GM18507 (cell line): ENCODE results near the gene SORBS1.

ENCODE experiments used
- DNase-seq: peaks from one replicate; pipeline ENCODE4 v3.0.0; 2011; ENCODE audit warnings: low read depth; ENCODE audit not compliant: insufficient read length; ENCODE audit errors: extremely low spot score
- FAIRE-seq: peaks from 2 replicates; lab custom pipeline; 2011; peaks lifted over from hg19 to GRCh38; lab: Jason Lieb, UNC

The SORBS1 gene

GRCh38 chr10:95346715-95347401 is 214.3 kb downstream of the SORBS1 start:
- no peak for DNase-seq

GRCh38 chr10:95343573-95343972 is 217.6 kb downstream of the SORBS1 start:
- DNase-seq, result no peak
- no peak for FAIRE-seq

More at GRCh38 chr10:95346715-95347401, 214.3 kb downstream of the SORBS1 start:
- FAIRE-seq, result no peak

- no peak for DNase-seq
- no peak for FAIRE-seq
These were observed 219.4 kb downstream of the SORBS1 start for GRCh38 chr10:95341716-95342130.

GRCh38 chr10:95339863-95340262 is 221.3 kb downstream of the SORBS1 start:
- FAIRE-seq (no peak), DNase-seq (no peak)

- DNase-seq, result no peak
- no peak for FAIRE-seq
These were observed 223.6 kb downstream of the SORBS1 start for GRCh38 chr10:95337423-95338160.

- no peak for FAIRE-seq
- DNase-seq, result no peak
These were observed 224.5 kb downstream of the SORBS1 start for GRCh38 chr10:95336702-95337101.

- no peak for DNase-seq
- FAIRE-seq, result no peak
These were observed 225.1 kb downstream of the SORBS1 start for GRCh38 chr10:95335933-95336699.

GRCh38 chr10:95334805-95335144 is 226.4 kb downstream of the SORBS1 start:
- FAIRE-seq, result no peak

GRCh38 chr10:95333997-95334804 is 227.0 kb downstream of the SORBS1 start:
- FAIRE-seq (no peak), DNase-seq (no peak)

More at GRCh38 chr10:95334805-95335144, 226.4 kb downstream of the SORBS1 start:
- DNase-seq, result no peak

- no peak for DNase-seq
- FAIRE-seq, result no peak
These were observed 228.4 kb downstream of the SORBS1 start for GRCh38 chr10:95332666-95333249.

- no peak for FAIRE-seq
- no peak for DNase-seq
These were observed 229.5 kb downstream of the SORBS1 start for GRCh38 chr10:95331596-95332130.

- FAIRE-seq, result no peak
- no peak for DNase-seq
These were observed 230.2 kb downstream of the SORBS1 start for GRCh38 chr10:95330966-95331453.

GRCh38 chr10:95329296-95329695 is 231.9 kb downstream of the SORBS1 start:
- FAIRE-seq, result no peak
- DNase-seq, result no peak

- DNase-seq (no peak), FAIRE-seq (no peak)
These were observed 233.2 kb downstream of the SORBS1 start for GRCh38 chr10:95328013-95328412.

- FAIRE-seq (no peak), DNase-seq (no peak)
These were observed 233.8 kb downstream of the SORBS1 start for GRCh38 chr10:95327367-95327766.

GRCh38 chr10:95326396-95326795 is 234.8 kb downstream of the SORBS1 start:
- FAIRE-seq, result no peak

GRCh38 chr10:95325863-95326262 is 235.3 kb downstream of the SORBS1 start:
- DNase-seq (no peak), FAIRE-seq (no peak)

More at GRCh38 chr10:95326396-95326795, 234.8 kb downstream of the SORBS1 start:
- no peak for DNase-seq

GRCh38 chr10:95324436-95325268 is 236.5 kb downstream of the SORBS1 start:
- FAIRE-seq (no peak), DNase-seq (no peak)
